Measurements from ENCODE around the gene RBM3. TPM values are rescaled to one million over a fixed set of nuclear protein-coding genes. Genes with fewer than 3 reads are reported as not detected.
A peak's percentile ranks its signal among the peaks of the same experiment; 100 is the strongest.
"Not testable (repeated sequence)": the region's sequence is repeated elsewhere in the genome, so short reads cannot be mapped to it uniquely, and the experiment has no call there.

RBM3 gene
- total and polyA plus RNA-seq, 2 of the 8 experiments (the other 6 are each of a cell fraction or from before 2014, with no cell fraction given): 99.6 to 164 TPM

- H3K4ac ChIP-seq (replicated peaks; ENCODE audit: insufficient read length, low read depth, low read length); H2BK120ac ChIP-seq (replicated peaks; ENCODE audit: low read depth, low read length); H4K8ac ChIP-seq (ENCODE audit: extremely low read depth, insufficient read depth, low read length); CTCF ChIA-PET (ENCODE audit: partially characterized antibody); H3K27me3 ChIP-seq (replicated peaks in 1 of 4; ENCODE audit: control insufficient read depth in 3 of 4, extremely low read depth in 1 of 4, insufficient read depth in 3 of 4, low read length in 3 of 4); H3K14ac ChIP-seq (ENCODE audit: insufficient read length); POLR2A ChIA-PET (ENCODE audit: partially characterized antibody); H3K79me2 ChIP-seq (ENCODE audit: control insufficient read depth in 1 of 2, insufficient read depth in 2 of 2, low read length in 2 of 2); H3K23ac ChIP-seq (ENCODE audit: insufficient read length); H3K9me3 ChIP-seq (ENCODE audit: insufficient read depth in 2 of 2, low read depth in 1 of 2, low read length in 1 of 2); H4K20me1 ChIP-seq (replicated peaks in 1 of 2; ENCODE audit: control insufficient read depth in 1 of 2, insufficient read depth in 2 of 2, low read length in 2 of 2); H2AK5ac ChIP-seq (ENCODE audit: low read depth, low read length); H3K4me2 ChIP-seq (ENCODE audit: insufficient read depth in 1 of 2, low read depth in 2 of 2, low read length in 2 of 2); H4K5ac ChIP-seq (ENCODE audit: insufficient read length, low read depth, low read length); H3K18ac ChIP-seq (ENCODE audit: extremely low read depth, low read length); DNase-seq (ENCODE audit: low read depth in 1 of 2, low spot score in 2 of 2); H3K27ac ChIP-seq (ENCODE audit: low read depth, low read length); H3K9ac ChIP-seq (replicated peaks in 1 of 4; ENCODE audit: extremely low read depth in 1 of 4, low read depth in 3 of 4, low read length in 3 of 4); H2BK20ac ChIP-seq (ENCODE audit: low read length); H2BK5ac ChIP-seq (ENCODE audit: low read depth, low read length); H4K91ac ChIP-seq (replicated peaks; ENCODE audit: insufficient read length, low read length); H2AFZ ChIP-seq (ENCODE audit: low read length); H3K4me1 ChIP-seq (replicated peaks in 1 of 4; ENCODE audit: control insufficient read depth in 3 of 4, insufficient read depth in 4 of 4, low read length in 3 of 4); H3K79me1 ChIP-seq (ENCODE audit: low read depth, low read length); H2BK12ac ChIP-seq (ENCODE audit: low read depth, low read length); H3K4me3 ChIP-seq (ENCODE audit: extremely low read depth in 1 of 4, insufficient read depth in 2 of 4, low read depth in 3 of 4, low read length in 4 of 4); H3K56ac ChIP-seq (replicated peaks; ENCODE audit: insufficient read length, low read depth, low read length); H3K36me3 ChIP-seq (ENCODE audit: control insufficient read depth in 2 of 4, insufficient read depth in 4 of 4, low read length in 3 of 4); H3K23me2 ChIP-seq (ENCODE audit: low read depth, low read length); H2BK15ac ChIP-seq (ENCODE audit: low read length): not testable (repeated sequence)
- WGBS, 2 experiments (ENCODE audit: extremely low coverage in 1 of 2, insufficient coverage in 1 of 2, insufficient read length in 1 of 2, insufficient replicate concordance in 2 of 2, low coverage in 1 of 2, low lambda C conversion rate in 2 of 2, missing lambda C conversion rate in 1 of 2): 90% methylated on average over 9 of the region's 9 CpGs; no CpG with 5 or more reads in 1 of the 2 experiments
- FAIRE-seq: peak; percentile 55
Observed at GRCh38 chrX:48555731-48556325, 18.5 kb upstream of the RBM3 start.
